Fibroblast of villous mesenchyme (primary cell): ENCODE measurements around the gene CA12. TPM values are rescaled to one million over a fixed set of nuclear protein-coding genes. Genes with fewer than 3 reads are reported as not detected.
"Not testable (repeated sequence)": the region's sequence is repeated elsewhere in the genome, so short reads cannot be mapped to it uniquely, and the experiment has no call there.

ENCODE experiments used
- DNase-seq: peaks from one replicate; pipeline ENCODE4 v3.0.0-alpha.2; 2010; ENCODE audit warnings: low read depth
- H3K4me3 ChIP-seq: 2 replicates; pipeline ENCODE4 v1.5.1; 2011; ENCODE audit warnings: low read depth, mild to moderate bottlenecking, low read length
- total RNA-seq: library from RNA; depleted of rRNA; stranded (reverse); fragments of >200 nt; gene quantifications from 2 replicates; pipeline ENCODE4 v1.2.3, GENCODE V29; 2012
- TF ChIP-seq, protein P1 (sequence below): IDR thresholded peaks from 2 replicates; pipeline ENCODE4 v1.5.1; 2012; ENCODE audit warnings: low read depth, mild to moderate bottlenecking, low read length; ENCODE audit not compliant: insufficient read depth

The CA12 gene
- total RNA-seq, 1 donor: 15.1 TPM

DNA sequence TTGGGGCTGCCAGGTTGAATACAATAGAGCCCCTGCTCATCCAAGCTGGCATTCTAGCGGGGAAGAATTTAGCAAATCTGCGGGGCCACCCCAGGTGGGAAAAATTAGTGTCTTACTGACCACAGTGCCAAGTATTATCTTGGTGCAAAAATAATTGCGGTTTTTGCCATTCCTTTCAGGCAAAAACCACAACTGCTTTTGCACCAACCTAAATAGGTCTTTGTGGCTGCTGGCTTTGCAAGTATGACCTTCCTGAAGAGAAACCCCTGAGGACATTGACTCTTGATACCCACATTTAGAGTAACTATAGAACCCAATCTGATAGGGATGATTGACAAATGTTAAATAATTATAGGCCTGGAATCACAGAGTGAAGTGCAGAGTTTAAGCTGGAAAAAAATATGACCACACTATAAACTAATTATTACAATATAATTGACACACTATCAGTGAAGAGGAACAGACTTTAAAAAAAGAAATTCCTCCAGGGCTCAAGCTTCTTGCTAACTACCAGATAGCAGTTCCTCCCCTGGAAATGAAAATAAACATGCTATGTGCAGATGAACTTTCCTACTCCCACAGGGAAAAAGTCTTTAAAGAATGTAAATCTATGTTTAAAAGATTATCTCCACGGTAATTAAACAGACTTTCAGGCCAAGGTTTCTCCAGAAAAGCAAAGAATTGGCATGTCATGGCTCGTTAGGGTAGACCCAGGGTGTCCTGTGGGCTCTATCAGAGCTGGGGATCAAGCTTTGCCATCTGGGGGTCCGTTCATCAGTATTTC is 34.4 kb downstream of the CA12 start:
- TF ChIP-seq, protein P1, sequence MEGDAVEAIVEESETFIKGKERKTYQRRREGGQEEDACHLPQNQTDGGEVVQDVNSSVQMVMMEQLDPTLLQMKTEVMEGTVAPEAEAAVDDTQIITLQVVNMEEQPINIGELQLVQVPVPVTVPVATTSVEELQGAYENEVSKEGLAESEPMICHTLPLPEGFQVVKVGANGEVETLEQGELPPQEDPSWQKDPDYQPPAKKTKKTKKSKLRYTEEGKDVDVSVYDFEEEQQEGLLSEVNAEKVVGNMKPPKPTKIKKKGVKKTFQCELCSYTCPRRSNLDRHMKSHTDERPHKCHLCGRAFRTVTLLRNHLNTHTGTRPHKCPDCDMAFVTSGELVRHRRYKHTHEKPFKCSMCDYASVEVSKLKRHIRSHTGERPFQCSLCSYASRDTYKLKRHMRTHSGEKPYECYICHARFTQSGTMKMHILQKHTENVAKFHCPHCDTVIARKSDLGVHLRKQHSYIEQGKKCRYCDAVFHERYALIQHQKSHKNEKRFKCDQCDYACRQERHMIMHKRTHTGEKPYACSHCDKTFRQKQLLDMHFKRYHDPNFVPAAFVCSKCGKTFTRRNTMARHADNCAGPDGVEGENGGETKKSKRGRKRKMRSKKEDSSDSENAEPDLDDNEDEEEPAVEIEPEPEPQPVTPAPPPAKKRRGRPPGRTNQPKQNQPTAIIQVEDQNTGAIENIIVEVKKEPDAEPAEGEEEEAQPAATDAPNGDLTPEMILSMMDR: no peak
- no peak overlapping the region for H3K4me3 ChIP-seq
- peak; percentile 63 for DNase-seq

DNA sequence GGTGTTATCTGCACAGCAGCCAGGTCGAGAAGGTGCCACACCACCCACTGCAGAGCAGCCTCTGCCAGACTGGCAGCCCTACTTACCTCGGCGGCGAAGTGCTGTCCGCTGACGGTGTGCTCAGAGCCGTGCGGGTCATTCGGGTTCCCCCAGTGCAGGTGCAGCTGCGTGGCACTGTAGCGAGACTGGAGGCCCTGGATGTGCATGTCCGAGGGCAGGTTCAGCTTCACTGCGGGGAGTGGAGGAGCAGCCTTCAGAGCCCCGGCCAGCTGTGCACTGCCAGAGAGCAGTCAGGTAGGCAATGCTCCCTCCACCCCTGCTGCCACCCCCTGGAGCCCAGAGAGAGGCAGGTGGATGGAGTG is 36.3 kb downstream of the CA12 start:
- DNase-seq: no peak
- TF ChIP-seq, protein P1: no peak
- no peak overlapping the region for H3K4me3 ChIP-seq

DNA sequence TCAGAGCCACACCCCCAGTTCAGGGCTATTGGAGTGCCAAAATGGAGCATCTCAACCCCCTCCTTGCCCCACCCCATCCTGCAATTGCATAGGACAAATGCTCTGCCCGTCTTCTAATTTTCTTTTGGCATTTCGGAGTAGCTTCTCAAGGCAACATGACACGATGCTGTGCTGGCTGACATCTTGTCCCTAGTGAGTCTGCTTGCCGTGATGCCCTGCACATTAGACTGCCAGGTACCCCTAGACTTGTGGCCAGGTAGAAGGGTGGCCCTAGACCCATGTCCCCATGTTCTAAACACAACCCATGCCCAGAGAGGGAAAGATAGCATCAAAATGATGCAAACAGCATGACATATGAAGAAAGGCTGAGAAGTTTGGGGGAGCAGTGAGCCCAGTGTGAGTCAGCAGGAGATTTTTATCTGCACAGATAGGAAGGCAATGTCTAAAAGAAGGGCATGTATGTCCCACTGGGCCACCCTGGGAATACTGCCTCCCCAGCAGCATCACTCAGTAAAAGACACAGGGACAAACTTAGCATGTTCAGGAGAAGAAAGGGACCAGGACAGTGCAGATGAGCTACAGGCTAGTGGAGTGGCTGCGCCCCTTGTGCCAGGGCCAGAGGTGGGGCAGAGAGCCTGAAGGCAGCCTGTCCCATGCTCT is 36.8 kb downstream of the CA12 start:
- DNase-seq: peak; percentile 61
- H3K4me3 ChIP-seq: no peak overlapping the region
- TF ChIP-seq, protein P1: no peak

DNA sequence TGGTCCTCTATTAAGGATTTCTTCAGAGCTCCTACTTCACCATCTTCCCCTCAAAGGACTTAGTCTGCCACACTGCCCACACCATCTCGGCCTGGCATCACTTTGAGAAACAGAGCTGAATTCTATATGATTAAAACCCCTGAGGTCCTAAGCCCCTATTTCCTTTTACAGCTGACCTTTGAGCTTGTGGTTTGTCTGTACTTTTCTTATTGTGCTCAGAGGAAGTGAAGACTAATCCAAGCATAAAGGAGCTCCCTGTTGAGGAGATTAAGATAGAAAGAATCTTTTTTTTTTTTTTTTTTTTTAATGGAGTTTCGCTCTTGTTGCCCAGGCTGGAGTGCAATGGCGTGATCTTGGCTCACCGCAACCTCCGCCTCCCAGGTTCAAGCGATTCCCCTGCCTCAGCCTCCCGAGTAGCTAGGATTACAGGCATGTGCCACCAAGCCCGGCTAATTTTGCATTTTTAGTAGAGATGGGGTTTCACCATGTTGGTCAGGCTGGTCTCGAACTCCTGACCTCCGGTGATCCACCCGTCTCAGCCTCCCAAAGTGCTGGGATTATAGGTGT is 38.6 kb downstream of the CA12 start:
- peak; percentile 74 for DNase-seq
- not testable (repeated sequence) for H3K4me3 ChIP-seq

DNA sequence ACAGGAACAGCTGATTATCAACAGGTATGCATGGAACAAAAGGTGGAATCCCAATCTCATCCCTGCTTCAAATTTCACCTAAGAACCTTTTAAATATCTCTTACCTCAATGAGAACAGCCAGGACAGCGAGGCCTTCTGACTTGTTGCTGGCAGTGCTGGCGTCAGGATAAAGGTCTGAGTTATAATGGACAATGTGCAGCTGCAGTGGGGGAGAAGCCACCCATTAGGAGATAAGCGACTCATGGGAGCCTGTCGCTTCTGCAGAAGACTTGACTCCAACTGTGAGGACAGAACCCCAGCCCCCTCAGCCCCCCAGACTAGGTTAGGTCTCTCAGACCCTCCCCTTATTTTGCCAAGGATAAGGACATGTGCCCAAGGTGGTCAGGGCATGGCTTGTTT is 39.7 kb downstream of the CA12 start:
- no peak for DNase-seq
- TF ChIP-seq, protein P1: no peak
- H3K4me3 ChIP-seq: no peak overlapping the region

DNA sequence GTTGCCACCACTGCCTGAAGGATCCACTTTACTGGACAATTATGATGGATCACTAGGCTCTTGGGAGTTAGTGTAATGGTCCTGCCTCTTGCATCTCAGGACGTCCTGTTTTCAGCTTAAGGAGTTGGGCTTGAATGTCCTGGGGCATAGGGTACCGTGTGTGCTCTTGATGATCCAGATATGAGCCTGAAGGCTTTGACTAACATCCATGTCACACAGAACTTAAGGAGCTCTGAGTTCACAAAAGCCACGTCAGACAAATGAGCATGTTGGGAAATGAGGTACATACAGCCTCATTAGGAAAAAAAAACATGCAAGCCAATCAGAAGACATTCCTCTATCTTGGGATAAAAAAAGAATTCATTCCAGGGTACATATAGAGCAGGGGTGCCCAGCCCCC is 40.8 kb downstream of the CA12 start:
- DNase-seq: no peak
- H3K4me3 ChIP-seq: no peak overlapping the region
- TF ChIP-seq, protein P1: no peak

DNA sequence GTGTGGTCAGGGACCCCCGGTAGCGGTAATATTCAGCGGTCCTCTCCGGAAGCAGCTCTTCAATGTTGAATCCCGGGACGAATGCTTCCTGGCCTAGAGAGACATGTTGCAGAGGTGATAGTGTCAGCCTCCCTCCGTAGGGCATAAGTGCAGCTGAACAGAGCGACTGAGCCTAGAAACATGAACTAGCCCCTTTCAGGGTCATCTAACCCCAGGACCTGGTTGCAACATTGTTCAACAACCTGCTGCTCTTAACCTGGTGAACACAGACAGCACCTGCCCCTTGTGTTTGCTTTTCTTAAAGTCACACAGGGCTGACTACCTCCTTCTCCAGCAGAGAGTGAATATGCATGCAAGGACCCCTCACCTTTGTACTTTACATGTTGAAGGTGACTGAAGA is 41.3 kb downstream of the CA12 start:
- no peak overlapping the region for H3K4me3 ChIP-seq
- DNase-seq: no peak
- TF ChIP-seq, protein P1: no peak
